ENCODE results near the gene N4BP2L2.

Gene N4BP2L2

DNA sequence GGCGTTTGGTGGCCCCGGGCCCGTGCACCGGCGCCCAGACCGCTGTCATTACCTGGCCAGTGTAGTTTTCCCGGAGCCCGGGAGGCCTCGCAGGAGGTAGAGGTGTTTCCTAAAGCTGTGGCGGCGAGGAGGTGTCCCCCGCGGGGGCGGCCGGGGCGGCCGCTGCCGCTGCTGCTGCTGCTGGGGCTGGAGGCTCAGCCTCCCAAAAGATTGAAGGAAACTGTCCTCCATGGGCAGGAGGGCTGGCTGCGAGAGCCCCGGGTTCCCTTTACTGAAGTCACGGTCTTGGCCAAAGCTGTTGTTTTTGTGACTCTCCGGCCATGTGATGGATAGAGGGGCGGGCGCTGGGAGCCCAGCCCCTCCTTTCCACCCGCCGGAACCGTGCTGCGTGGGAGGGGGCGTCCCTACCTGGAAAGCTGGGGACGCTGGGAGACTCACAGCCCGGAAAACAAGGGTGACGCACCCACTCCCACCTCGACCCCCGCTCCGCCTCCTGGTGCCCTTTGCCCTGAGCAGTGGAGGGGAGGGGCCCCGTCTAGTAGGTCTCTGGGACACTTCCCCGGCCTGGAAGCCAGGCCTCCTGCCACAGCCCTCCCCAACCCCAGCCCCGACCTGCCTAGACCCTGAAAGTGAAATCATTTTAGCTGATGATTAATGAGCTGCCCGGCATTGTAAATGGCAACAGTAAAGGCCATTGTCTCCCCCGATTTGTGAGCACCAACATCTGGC is 110.6 kb downstream of the N4BP2L2 start, which contains the start of gene N4BP2L1:
N4BP2L1 (minus strand) TSS at position 279 of the 729 bp plus-strand sequence; CDS start at position 231, 48 bp downstream.
- Histone ChIP-seq H3K27me3 (ENCODE audit: low read length) (no peaks in the 10 kb centered on the region), H4K20me1 (ENCODE audit: low read depth, low read length) (no peaks in the 10 kb centered on the region), H3K4me3 (ENCODE audit: insufficient read depth, low read length, poor library complexity, severe bottlenecking) (peak within 1 kb of the TSS; percentile 57), H3K79me2 (ENCODE audit: insufficient read depth, low read length) (no peaks in the 10 kb centered on the region), H3K36me3 (ENCODE audit: low read length) (no peaks in the 10 kb centered on the region), H3F3A (ENCODE audit: insufficient read depth) (0 out of 2 replicates have a peak, but pooled peaks cover 3% of the 10 kb centered on the region), H3K27ac (ENCODE audit: low read depth, low read length) (no peak within 1 kb of the TSS), H3K9me3 (ENCODE audit: insufficient read depth, low read length) (no peaks in the 10 kb centered on the region), H3K9me2 (replicated peaks; ENCODE audit: insufficient read depth, low read length) (no peaks in the 10 kb centered on the region), H2AFZ (ENCODE audit: low read depth, low read length, severe bottlenecking) (peak within 1 kb of the TSS; percentile 75), H3K9ac (ENCODE audit: low read length) (peak within 1 kb of the TSS; percentile 45; the same call in 1 of the 2 replicates), H3K4me2 (ENCODE audit: low read depth, low read length, poor library complexity, severe bottlenecking) (peak within 1 kb of the TSS; percentile 68)
- TF ChIP-seq, protein P1, sequence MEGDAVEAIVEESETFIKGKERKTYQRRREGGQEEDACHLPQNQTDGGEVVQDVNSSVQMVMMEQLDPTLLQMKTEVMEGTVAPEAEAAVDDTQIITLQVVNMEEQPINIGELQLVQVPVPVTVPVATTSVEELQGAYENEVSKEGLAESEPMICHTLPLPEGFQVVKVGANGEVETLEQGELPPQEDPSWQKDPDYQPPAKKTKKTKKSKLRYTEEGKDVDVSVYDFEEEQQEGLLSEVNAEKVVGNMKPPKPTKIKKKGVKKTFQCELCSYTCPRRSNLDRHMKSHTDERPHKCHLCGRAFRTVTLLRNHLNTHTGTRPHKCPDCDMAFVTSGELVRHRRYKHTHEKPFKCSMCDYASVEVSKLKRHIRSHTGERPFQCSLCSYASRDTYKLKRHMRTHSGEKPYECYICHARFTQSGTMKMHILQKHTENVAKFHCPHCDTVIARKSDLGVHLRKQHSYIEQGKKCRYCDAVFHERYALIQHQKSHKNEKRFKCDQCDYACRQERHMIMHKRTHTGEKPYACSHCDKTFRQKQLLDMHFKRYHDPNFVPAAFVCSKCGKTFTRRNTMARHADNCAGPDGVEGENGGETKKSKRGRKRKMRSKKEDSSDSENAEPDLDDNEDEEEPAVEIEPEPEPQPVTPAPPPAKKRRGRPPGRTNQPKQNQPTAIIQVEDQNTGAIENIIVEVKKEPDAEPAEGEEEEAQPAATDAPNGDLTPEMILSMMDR (IDR thresholded peaks at IDR 0.05; ENCODE audit: insufficient read depth, low read length, poor library complexity, severe bottlenecking) = no peak
- no peak for TF ChIP-seq EZH2phosphoT487 (conservative IDR thresholded peaks at IDR 0.05; ENCODE audit: low read length)

DNA sequence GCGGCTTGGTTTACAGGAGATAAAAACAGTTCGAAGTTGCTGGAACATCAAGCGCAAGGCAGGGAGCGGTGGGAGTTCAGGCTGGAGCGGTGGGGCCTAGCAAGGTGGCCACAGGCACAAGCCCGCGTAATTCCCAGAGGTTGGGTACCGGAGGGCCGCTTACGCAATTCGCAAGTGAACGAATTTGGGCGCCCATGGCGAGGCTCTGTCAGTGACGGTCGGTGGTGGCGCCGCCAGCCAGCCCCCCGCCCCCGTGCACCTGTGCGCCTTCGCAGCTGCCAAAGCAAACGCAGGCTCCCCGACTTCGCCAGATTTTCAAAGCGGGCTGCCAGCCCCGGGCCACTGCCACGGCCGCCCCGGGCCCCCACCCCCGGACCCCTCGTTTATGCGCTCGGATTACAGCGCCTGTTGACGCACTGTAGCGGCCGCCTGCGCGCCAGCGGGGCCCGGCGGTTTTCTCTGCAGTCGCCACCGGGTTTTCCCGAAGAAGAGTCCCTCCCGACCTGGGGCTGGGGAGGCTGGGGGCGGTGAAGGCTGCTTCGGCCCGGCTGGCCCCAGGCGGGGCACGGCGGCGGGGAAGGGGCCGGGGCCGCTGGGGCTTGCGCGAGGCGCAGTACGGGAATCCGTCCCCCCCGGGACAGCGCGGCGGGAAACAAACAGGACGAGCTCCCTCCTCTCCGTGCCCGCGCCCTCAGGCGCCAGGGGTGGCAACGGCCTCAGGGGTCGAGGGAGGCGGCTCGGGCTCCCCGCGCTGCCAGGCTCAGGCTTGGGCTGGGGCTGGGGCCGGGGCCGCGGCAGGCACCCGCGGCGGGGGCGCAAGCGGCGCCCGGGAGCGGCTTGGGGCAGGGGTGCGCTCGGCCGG is 111.4 kb downstream of the N4BP2L2 start:
- Histone ChIP-seq H3K9me2 (replicated peaks; ENCODE audit: insufficient read depth, low read length) (no peaks in the 10 kb centered on the region), H4K20me1 (ENCODE audit: low read depth, low read length) (no peaks in the 10 kb centered on the region), H3K9me3 (ENCODE audit: insufficient read depth, low read length) (no peaks in the 10 kb centered on the region), H3K27me3 (ENCODE audit: low read length) (no peaks in the 10 kb centered on the region), H3K4me3 (ENCODE audit: insufficient read depth, low read length, poor library complexity, severe bottlenecking) (peak overlapping the region; percentile 57), H3F3A (ENCODE audit: insufficient read depth) (0 out of 2 replicates have a peak, but pooled peaks cover 3% of the 10 kb centered on the region), H2AFZ (ENCODE audit: low read depth, low read length, severe bottlenecking) (peak overlapping the region; percentile 75), H3K36me3 (ENCODE audit: low read length) (no peaks in the 10 kb centered on the region), H3K9ac (ENCODE audit: low read length) (peak overlapping the region; percentile 45; the same call in 1 of the 2 replicates), H3K4me2 (ENCODE audit: low read depth, low read length, poor library complexity, severe bottlenecking) (peak overlapping the region; percentile 68), H3K27ac (ENCODE audit: low read depth, low read length) (no peak overlapping the region), H3K79me2 (ENCODE audit: insufficient read depth, low read length) (no peaks in the 10 kb centered on the region)
- TF ChIP-seq, protein P1 (IDR thresholded peaks at IDR 0.05; ENCODE audit: insufficient read depth, low read length, poor library complexity, severe bottlenecking) = no peak
- TF ChIP-seq EZH2phosphoT487 (conservative IDR thresholded peaks at IDR 0.05; ENCODE audit: low read length) = no peak

DNA sequence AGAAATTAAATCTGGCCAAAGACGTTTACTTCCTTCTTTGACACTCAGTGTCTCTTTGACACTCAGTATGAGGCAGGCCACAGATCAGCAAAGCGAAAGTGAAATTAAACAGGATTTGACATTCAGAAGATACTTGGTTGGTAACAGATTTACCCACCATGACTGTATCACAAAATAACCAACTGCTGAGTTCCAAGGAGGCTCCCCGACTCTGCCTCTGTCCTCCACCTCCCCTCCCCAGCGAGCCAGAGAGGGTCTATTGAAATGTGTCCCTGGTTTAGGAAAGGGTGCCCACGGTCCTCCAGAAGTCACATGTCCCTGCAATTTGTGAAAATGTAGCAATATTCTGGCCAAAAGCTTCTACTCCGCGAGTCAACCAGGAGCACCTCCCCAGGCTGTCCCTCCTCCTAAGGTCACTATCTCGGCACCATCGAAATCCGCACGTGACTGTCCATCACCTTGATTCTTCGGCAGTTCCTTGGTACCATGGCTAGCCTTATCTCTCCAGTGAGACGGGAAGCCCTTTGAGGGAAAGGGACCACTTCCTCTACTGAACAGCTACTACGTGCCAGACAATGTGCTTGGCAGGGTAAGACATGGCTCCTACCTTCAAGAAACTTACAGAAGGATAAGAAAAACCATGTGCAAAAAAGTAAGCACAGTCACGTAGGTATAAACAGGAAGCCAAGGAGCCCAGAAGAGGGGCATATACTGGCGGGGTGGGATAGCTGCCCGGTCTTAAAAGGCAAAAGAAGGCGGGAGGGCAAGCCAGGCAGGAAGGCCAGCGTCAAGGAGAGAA is 112.2 kb downstream of the N4BP2L2 start:
- peak overlapping the region; percentile 45; the same call in 1 of the 2 replicates for H3K9ac ChIP-seq (ENCODE audit: low read length)

More for the DNA sequence above, 112.2 kb downstream of the N4BP2L2 start:
- Histone ChIP-seq H3K27ac (ENCODE audit: low read depth, low read length) (no peak overlapping the region), H3F3A (ENCODE audit: insufficient read depth) (0 out of 2 replicates have a peak, but pooled peaks cover 3% of the 10 kb centered on the region), H4K20me1 (ENCODE audit: low read depth, low read length) (no peaks in the 10 kb centered on the region), H3K9me2 (replicated peaks; ENCODE audit: insufficient read depth, low read length) (no peaks in the 10 kb centered on the region), H3K27me3 (ENCODE audit: low read length) (no peaks in the 10 kb centered on the region), H3K4me2 (ENCODE audit: low read depth, low read length, poor library complexity, severe bottlenecking) (peak overlapping the region; percentile 68), H3K79me2 (ENCODE audit: insufficient read depth, low read length) (no peaks in the 10 kb centered on the region), H2AFZ (ENCODE audit: low read depth, low read length, severe bottlenecking) (peak overlapping the region; percentile 75), H3K9me3 (ENCODE audit: insufficient read depth, low read length) (no peaks in the 10 kb centered on the region), H3K36me3 (ENCODE audit: low read length) (no peaks in the 10 kb centered on the region), H3K4me3 (ENCODE audit: insufficient read depth, low read length, poor library complexity, severe bottlenecking) (peak overlapping the region; percentile 57)
- TF ChIP-seq, protein P1 (IDR thresholded peaks at IDR 0.05; ENCODE audit: insufficient read depth, low read length, poor library complexity, severe bottlenecking) = no peak
- TF ChIP-seq EZH2phosphoT487 (conservative IDR thresholded peaks at IDR 0.05; ENCODE audit: low read length) = no peak

Measured in SU-DHL-6 (cell line).